NCI-H69 (cell line): ENCODE results near the gene CD2.
A peak's percentile ranks its signal among the peaks of the same experiment; 100 is the strongest.

Experiments
- DNase-seq: peaks from one replicate; lab custom pipeline; 2025; lab: John Stamatoyannopoulos, UW

Gene CD2

GRCh38 chr1:116760996-116761665 lies 6.9 kb downstream of the CD2 start:
- no peak for DNase-seq

DNA sequence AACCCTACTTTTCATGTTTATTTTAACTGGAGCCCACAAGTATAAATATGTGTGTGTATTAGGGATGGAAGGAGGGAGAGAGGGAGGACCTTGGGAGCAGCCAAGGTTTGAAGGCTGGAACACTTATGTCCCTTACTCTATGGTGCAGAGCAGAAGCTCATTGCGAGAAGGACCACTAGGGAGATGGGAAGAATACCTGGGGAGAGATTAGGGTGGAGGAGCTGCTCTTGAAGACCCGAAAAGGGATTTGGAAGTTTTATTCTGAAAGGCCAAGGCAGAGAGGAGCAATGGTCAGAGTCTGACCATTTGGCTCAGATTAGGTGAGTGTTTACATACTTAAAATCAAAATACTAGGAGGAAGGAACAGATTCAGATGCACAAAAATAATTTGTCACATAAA lies 8.1 kb downstream of the CD2 start:
- DNase-seq = no peak

- DNase-seq = no peak
Observed at GRCh38 chr1:116762781-116763115, 8.5 kb downstream of the CD2 start.

DNA sequence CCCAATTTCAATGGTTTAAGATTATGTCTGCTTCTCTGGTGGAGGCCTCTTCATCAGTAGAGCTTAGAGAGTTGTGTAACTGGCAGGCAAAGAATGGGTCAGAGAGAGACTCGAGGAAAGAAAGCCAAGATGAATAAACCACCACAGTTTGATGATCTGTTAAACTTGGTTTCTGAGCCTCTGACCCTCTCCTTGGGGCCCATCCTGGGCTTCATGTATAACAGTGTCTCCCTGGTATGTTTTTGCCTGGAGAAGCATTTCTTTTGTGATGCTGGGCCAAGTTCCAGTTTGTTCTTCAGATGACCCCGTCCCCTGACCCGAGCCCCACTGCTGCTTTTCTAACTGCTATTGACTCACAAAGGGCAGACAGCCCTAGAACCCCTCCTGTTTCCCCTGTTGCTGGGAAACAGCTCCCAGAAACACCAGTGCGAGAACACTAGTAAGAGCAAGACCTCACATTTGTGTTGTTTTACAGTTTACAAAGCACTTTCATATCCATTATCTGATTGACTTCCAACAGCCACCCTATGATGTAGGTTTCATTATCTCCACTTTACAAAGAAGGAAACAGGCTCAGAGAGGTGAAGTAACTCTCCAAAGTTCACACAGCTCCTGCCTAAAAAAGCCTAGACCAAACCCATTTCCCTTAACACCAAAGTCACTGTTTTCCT lies 9.0 kb downstream of the CD2 start:
- no peak for DNase-seq

- DNase-seq = peak; percentile 18
Observed at GRCh38 chr1:116763787-116764465, 9.7 kb downstream of the CD2 start.

DNA sequence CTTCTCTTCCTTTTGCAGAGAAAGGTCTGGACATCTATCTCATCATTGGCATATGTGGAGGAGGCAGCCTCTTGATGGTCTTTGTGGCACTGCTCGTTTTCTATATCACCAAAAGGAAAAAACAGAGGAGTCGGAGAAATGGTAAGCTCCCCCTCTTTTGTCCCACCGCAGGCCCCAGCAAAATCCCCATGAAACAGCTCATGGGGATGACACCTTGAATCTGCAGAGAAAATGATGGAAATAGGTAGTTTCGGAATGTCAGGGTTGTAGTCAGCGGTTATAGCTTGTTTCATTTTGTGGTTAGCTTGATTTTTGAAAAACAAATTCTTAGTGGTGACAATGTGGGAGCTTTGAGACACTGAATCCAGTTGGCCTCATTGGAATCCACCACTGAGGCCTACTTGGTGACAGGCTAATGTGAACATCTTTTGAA lies 10.3 kb downstream of the CD2 start:
- no peak for DNase-seq

GRCh38 chr1:116764906-116765862 lies 11.0 kb downstream of the CD2 start:
- DNase-seq = no peak

DNA sequence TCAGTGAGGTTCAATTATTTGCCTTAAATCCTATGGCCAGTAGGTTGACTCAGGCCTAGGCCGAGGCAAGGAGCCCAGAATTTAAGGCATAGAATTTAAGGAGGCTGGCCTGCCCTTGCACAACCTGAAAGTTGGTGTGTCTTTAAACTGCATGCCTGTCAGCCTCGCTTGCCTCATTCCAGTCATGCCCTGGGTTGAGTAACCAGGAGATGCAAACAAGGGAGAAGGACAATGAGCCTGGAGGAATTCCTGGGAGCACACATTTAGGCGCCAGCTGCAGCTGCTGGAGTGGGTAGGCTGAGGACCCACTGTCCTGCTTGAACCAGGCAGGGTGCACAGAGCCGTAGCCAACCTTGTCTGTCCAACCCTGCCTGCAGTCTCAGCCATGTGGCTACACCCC lies 11.7 kb downstream of the CD2 start:
- DNase-seq = no peak

DNA sequence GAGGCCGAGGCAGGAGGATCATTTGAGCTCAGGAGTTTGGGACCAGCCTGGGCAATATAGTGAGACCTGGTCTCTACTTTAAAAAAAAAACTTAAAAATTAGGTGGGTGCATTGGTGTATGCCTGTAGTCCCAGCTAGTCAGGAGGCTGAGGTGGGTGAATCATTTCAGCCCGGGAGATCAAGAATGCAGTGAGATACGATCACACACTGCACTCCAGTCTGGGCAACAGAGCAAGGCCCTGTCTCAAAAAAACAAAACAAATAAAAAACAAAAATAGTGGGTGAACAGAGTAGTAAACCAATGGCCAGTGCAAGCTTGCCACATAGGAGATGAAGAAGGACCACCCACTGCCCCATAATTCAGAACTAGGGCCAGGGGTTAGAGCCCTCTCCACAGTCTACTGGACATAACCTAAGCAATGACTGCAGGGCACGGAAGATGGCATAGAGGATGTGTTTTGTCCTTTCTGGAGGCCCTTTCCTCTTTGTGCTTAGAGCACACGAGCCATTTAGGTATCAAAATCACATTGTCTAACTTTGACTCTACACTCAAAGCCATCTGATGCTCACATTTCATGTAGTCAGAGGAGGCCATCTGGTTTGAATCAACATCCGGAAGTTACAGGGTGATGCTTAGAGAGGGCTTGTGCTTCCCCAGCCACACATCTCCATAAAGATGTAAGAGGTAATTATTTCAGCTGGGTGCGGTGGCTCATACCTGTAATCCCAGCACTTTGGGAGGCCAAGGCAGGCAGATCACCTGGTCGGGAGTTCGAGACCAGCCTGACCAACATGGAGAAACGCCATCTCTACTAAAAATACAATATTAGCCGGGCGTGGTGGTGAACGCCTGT lies 12.6 kb downstream of the CD2 start:
- DNase-seq = no peak

GRCh38 chr1:116767782-116768382 lies 13.7 kb downstream of the CD2 start:
- DNase-seq = no peak

DNA sequence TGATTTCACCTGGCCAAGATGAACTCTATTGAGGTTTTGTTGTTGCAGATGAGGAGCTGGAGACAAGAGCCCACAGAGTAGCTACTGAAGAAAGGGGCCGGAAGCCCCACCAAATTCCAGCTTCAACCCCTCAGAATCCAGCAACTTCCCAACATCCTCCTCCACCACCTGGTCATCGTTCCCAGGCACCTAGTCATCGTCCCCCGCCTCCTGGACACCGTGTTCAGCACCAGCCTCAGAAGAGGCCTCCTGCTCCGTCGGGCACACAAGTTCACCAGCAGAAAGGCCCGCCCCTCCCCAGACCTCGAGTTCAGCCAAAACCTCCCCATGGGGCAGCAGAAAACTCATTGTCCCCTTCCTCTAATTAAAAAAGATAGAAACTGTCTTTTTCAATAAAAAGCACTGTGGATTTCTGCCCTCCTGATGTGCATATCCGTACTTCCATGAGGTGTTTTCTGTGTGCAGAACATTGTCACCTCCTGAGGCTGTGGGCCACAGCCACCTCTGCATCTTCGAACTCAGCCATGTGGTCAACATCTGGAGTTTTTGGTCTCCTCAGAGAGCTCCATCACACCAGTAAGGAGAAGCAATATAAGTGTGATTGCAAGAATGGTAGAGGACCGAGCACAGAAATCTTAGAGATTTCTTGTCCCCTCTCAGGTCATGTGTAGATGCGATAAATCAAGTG lies 14.3 kb downstream of the CD2 start:
- DNase-seq = no peak

- DNase-seq = no peak
Observed at GRCh38 chr1:116769104-116769452, 14.8 kb downstream of the CD2 start.

- DNase-seq = no peak
Observed at GRCh38 chr1:116769561-116769977, 15.3 kb downstream of the CD2 start.

DNA sequence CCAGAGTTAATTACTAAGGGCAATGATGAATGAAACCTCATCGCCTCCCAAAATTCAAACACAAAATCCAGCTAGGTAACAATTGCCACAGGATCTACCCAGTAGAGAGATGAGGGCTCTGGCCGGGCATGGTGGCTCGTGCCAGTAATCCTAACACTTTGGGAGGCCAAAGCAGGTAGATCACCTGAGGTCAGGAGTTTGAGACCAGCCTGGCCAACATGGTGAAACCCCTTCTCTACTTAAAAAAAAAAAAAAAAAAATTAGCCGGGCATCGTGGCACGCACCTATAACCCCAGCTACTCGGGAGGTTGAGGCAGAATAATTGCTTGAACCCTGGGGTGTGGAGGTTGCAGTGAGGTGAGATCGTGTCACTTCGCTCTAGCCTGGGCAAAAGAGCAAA lies 15.8 kb downstream of the CD2 start:
- DNase-seq = no peak

GRCh38 chr1:116770625-116771024 lies 16.4 kb downstream of the CD2 start:
- DNase-seq = no peak

DNA sequence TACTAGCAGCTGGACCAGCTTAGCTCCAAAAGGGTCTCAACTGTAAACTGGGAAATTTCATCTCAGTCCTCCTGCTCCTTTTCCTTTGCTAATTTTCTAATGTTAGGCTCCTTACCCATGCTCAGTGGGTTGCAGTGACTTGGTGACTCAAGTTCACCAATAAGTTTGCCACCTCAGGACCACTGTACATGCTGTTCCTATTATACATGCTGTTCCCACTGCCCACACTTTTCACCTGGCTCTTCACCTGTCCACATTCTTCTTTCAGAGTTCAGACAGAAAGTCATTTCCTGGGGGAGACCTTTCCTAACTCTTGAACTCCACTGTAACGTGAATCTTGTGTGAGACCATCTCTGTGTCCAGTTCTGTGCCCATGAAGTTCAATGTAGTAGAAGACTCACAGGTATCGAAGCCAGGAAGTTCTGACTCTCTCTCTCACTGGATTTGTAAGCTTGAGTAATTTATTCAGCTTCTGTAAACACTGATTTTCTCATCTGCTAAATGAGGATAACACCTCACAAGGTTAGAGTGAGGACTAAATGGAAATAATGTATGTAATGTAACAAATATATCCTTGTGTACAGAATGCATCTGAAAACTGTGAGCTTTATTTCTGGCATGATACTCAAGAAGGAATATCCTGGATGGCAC lies 17.9 kb downstream of the CD2 start:
- no peak for DNase-seq

GRCh38 chr1:116772648-116773045 lies 18.4 kb downstream of the CD2 start:
- DNase-seq = no peak

DNA sequence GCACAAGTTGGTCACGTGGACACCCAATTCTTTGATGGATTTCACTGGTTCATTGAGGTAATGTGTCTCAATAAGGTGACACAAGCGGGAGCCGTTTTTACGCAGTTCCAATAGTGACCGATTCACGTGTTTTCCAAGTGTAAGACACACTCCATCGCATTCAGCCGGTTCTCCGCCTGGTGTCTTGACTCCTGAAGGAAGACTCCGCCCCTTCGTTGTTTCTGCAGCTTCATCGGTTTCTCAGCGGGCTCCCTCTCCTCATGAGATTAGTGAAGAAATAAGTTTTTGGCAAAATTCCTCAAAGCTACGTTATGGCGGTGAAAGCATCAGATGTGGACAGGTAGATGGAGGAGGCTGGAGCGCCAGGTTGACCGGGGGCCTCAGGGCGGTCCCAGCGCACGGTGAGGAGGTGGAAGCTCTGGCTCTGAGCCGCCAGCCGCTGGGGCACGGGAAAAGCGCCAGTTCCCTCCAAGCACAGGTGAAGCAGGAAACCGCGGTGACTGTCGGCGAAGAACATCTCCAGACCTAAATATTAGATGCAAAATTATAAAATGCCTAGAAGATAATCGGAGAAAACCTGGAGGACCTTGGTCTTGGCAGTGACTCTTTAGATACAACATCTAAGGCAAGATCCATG lies 21.0 kb downstream of the CD2 start:
- DNase-seq = no peak
